ENCODE data around the gene DLEC1.

Gene DLEC1

DNA sequence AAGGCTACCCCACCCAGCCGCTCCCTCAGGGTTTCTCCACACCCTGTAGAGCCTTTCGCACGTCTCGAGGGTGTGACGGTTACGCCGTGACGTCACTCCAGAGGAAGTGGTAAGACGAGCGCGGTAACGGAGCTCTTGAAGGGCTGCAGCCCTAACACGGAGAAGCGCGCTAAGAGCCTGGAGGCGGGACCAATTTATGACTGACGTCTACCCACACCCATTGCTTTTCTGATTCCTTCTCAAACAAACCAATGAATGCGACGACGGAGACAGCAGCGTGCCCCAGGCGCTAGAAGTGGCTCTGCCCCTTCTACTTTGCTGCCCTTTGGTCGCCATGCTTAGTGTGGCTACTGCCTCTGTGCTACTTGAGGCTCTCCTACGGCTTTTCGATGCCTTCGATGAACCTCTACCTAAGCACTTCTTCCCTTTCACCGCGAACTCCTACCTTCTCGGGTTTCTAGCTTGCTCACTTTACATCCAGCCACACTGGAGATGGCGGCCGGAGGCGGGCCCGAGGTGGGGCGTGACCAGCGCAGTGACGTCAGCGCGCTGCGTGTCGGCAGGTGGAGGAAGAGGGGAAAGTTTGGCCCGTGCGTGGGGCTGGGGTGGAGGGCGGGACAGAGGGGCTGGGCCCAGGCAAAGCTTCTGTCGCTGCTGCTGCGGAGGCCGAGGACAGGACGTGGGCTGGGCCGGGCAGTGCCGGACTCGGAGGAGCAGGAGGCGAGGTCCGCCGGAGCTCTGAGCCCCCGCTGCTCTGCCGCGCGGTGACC lies 126.1 kb downstream of the DLEC1 start, which contains the start of gene OXSR1:
Gene OXSR1 (plus strand): TSS at position 586 of the 770 bp plus-strand sequence. CDS start 340 bp downstream, outside the sequence.
- peak; percentile 90 for DNase-seq

DNA sequence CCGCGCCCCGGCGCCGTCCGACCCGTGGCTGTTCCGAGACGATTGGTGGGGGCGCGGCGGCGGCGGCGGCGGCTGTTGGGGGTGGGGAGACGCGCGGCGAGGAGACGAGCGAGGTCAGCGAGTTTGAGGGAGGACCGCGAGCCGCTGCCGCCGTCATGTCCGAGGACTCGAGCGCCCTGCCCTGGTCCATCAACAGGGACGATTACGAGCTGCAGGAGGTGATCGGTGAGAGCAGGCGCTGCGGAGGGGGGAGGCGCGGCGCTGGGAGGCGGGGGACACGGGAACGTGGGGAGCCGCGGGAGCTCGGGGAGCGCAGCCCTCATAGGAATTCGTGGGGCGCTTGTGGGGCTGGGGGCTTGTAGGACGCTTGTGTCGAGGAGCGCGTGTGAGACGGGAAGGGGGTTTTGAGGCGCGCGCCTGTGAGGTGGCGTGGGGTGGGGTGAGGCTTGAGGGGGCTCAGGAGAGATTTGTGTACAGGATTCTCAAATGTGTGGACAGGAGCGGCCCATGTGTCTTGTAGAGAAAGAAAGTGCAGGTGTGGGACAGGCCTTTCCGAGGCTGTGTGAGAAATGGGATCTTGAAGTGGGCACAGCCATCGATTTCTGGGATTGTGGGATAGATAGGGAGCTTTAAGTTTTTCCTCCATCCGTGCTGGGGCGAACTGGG lies 126.8 kb downstream of the DLEC1 start:
- no peak for DNase-seq

DNA sequence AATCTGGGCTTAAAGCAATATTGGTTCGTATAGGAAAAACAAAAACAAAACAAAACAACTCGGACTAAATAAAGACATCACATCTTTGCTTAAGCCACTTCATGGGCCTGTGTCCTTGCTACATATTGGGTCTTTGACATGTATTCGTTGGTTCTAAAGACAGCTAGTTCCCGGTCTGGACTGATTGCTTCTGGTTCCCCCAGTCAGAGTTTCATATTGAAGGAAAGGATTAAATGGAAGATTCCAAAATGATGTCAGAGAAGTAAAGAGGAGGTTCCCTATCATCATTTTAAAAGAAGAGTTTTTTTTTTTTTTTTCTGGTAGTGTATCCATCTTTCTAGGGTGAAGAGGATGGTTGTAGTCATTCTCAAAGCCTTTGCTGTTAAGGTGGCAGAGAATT lies 128.6 kb downstream of the DLEC1 start:
- no peak for DNase-seq

DNA sequence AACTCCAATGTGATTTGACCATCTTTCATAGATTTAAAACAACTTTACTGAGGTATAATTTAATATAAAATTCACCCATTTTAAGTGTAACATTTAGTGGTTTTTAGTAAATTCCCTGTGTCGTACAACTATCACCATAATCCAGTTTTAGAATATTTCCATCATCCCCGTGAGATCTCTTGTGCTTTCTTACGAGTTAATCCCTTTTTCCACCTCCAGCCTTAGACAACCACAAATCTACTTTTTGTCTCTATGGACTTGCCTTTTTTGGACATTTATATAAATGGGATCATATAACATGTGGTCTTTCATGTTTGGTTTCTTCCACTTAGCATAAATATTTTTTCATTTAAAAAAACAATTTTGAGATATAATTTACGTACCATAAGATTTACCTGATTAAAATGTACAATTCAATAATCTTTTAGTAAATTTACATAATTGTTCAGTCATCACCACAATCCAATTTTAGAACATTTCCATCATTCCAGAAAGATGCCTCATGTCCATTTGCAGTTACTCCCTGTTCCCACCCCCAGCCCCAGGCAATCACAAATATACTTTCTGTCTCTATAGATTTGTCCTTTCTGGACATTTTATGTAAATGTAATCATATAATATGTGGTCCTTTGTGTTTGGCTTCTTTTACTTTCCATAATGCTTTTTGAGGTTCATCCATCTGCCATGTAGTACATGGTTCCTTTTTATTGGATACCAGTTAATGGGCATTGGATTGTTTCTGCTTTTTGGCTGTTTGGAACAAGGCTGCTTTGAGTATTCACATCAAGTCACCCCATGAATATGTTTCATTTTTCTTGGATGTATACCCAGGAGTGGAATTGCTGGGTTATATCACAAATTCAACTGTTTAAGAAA lies 129.4 kb downstream of the DLEC1 start:
- DNase-seq: no peak

DNA sequence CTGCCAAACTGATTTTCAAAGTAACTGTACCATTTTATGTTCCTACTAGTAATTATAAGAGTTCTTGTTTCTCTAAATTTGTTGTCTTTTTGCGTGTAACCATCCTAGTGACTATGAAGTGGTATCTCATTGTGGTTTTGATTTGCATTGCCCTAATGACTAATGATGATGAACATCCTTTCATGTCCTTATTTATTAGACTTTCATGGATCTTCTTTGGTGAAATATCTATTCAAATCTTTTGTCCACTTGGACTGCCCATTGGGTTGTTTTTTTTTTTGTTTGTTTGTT lies 130.0 kb downstream of the DLEC1 start:
- no peak for DNase-seq

- DNase-seq: no peak
Measured at GRCh38 chr3:38170722-38171121, 131.7 kb downstream of the DLEC1 start.

- no peak for DNase-seq
Measured at GRCh38 chr3:38171622-38172021, 132.6 kb downstream of the DLEC1 start.

All from NCI-H748 treated with DMSO at 0.1 percent for 48 hours (cell line).